Measurements from ENCODE around the gene TNFSF13. TPM values are rescaled to one million over a fixed set of nuclear protein-coding genes. Genes with fewer than 3 reads are reported as not detected.

The TNFSF13 gene
- total RNA-seq, 2 experiments from 2014 or later, result 1.8 to 2.5 TPM

DNA sequence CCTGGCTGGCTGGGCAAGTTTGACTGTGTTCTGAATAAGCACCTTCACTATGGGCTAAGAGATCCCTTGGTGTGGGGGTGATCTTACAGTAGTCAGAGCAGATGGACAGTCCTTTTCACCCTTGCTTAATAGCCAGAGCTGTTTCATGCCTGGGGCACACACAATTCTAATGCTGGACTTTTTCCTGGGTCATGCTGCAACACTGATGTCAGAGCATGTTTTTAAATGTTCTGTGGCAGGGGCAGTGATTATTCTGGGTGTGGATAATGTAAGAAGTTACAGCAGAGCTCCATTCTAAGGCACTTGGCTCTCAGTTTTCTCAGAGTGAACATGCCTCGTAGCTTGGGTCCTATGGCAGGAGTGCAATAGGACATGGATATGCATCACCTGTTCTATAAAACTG is 16.9 kb downstream of the TNFSF13 start:
- intact Hi-C loops (cut with DNase I, micrococcal nuclease), result loop anchor here (10.0 kb wide), 2 partner anchors 531 to 579 kb away; partner anchors contain the start of genes PER1 (in 1 of the 2) and SLC16A11 (in 1 of the 2)
- Mint-ChIP-seq H3K4me3 (peak overlapping the region; percentile 94), H3K36me3 (ENCODE audit: low read depth) (peaks cover 87% of the 10 kb centered on the region), H3K9me3 (ENCODE audit: low read depth) (no peaks in the 10 kb centered on the region), H3K27ac (peak overlapping the region; percentile 99), H3K27me3 (no peaks in the 10 kb centered on the region), H3K4me1 (peaks cover 75% of the 10 kb centered on the region)
- ChIA-PET POLR2A (interaction anchor here (0.7 to 1.0 kb wide), 6 partner anchors 8 to 292 kb away, joined by 3 to 7 read pairs (median 3); partner anchors contain the start of genes FXR2, MPDU1 and TMEM102), CTCF (interaction anchor here (1.0 to 1.8 kb wide), 3 partner anchors 8 to 178 kb away, joined by 4 to 10 read pairs (median 9); partner anchors contain the start of gene MPDU1)
- DNase-seq (no peak), ATAC-seq (no peak)

DNA sequence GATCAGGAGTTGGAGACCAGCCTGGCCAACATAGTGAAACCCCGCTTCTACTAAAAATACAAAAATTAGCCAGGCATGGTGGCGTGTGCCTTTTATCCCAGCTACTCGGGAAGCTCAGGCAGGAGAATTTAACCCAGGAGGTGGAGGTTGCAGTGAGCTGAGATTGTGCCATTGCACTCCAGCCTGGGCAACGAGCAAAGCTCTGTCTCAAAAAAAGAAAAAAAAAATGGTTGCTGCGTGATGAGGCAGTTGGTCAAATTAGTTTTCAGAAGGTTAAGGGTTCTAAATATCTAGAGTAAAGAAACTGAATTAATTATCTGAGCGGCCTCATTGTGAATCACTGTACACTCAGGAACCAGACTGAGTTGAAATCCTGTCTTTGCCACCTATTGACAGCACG is 17.4 kb downstream of the TNFSF13 start:
- POLR2A ChIA-PET, result interaction anchor here (0.7 to 1.0 kb wide), 7 partner anchors 8 to 293 kb away, joined by 3 to 7 read pairs (median 3); partner anchors contain the start of genes FXR2, MPDU1 and TMEM102
- CTCF ChIA-PET, result interaction anchor here (1.0 to 1.7 kb wide), 3 partner anchors 13 to 178 kb away, joined by 4 to 9 read pairs (median 4); no protein-coding TSS in a partner anchor
- peak overlapping the region; percentile 94 for H3K4me3 Mint-ChIP-seq
- no peaks in the 10 kb centered on the region for H3K27me3 Mint-ChIP-seq
- DNase-seq (no peak), ATAC-seq (no peak)
- H3K4me1 Mint-ChIP-seq, result peaks cover 77% of the 10 kb centered on the region
- H3K9me3 Mint-ChIP-seq (ENCODE audit: low read depth), result no peaks in the 10 kb centered on the region
- peak overlapping the region; percentile 99 for H3K27ac Mint-ChIP-seq
- intact Hi-C loops (cut with DNase I, micrococcal nuclease), result loop anchor here (10.0 kb wide), 2 partner anchors 531 to 579 kb away; partner anchors contain the start of genes PER1 (in 1 of the 2) and SLC16A11 (in 1 of the 2)
- peaks cover 85% of the 10 kb centered on the region for H3K36me3 Mint-ChIP-seq (ENCODE audit: low read depth)

- POLR2A ChIA-PET, result interaction anchor here (0.7 to 1.0 kb wide), 3 partner anchors 38 to 268 kb away, joined by 3 to 4 read pairs (median 3); partner anchors contain the start of gene FXR2
- DNase-seq (no peak), ATAC-seq (no peak)
- CTCF ChIA-PET, result interaction anchor here (0.7 to 1.7 kb wide), 4 partner anchors 12 to 179 kb away, joined by 3 to 9 read pairs (median 4); no protein-coding TSS in a partner anchor
- Mint-ChIP-seq H3K27ac (peak overlapping the region; percentile 99), H3K4me3 (peak overlapping the region; percentile 94), H3K36me3 (ENCODE audit: low read depth) (peaks cover 84% of the 10 kb centered on the region), H3K4me1 (peaks cover 79% of the 10 kb centered on the region), H3K27me3 (no peaks in the 10 kb centered on the region), H3K9me3 (ENCODE audit: low read depth) (no peaks in the 10 kb centered on the region)
- intact Hi-C loops (cut with DNase I, micrococcal nuclease), result loop anchor here (10.0 kb wide), 2 partner anchors 532 to 578 kb away; partner anchors contain the start of genes PER1 (in 1 of the 2) and SLC16A11 (in 1 of the 2)
Observed at GRCh38 chr17:7576432-7576937, 17.9 kb downstream of the TNFSF13 start.

DNA sequence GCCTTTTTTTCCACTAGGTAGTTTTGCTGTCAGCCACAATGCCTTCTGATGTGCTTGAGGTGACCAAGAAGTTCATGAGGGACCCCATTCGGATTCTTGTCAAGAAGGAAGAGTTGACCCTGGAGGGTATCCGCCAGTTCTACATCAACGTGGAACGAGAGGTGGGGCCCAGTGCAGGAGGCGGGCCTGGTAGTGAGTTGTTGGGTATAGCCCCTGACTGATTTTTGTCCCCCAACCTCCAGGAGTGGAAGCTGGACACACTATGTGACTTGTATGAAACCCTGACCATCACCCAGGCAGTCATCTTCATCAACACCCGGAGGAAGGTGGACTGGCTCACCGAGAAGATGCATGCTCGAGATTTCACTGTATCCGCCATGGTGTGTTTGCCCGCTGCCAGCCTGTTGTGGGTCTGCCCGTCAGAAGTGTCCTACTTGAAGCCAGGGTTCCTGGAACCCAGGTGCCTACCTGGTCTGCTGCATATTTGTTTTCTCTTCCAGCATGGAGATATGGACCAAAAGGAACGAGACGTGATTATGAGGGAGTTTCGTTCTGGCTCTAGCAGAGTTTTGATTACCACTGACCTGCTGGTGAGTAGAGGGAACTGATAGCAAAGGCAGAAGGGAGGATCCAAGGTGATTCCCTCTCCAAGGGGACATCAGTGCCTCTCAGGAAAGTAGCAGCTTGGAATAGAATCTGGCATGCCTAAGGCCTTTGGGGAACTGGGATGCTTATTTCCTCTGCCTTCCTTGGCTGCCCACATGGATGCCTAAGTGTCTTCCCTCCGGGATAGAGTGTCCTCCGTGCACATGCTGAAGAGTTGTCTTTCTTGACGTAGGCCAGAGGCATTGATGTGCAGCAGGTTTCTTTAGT is 19.0 kb downstream of the TNFSF13 start:
- H3K36me3 Mint-ChIP-seq (ENCODE audit: low read depth), result peaks cover 81% of the 10 kb centered on the region
- peak overlapping the region; percentile 94 for H3K4me3 Mint-ChIP-seq
- intact Hi-C loops (cut with DNase I, micrococcal nuclease), result loop anchor here (10.0 kb wide), 2 partner anchors 533 to 577 kb away; partner anchors contain the start of genes PER1 (in 1 of the 2) and SLC16A11 (in 1 of the 2)
- ATAC-seq, result no peak
- H3K4me1 Mint-ChIP-seq, result peaks cover 82% of the 10 kb centered on the region
- CTCF ChIA-PET, result interaction anchor here (0.7 to 1.5 kb wide), 2 partner anchors 82 to 141 kb away, joined by 3 to 4 read pairs; no protein-coding TSS in a partner anchor
- no peaks in the 10 kb centered on the region for H3K9me3 Mint-ChIP-seq (ENCODE audit: low read depth)
- peak overlapping the region; percentile 99 for H3K27ac Mint-ChIP-seq
- H3K27me3 Mint-ChIP-seq, result no peaks in the 10 kb centered on the region
- POLR2A ChIA-PET, result interaction anchor here (0.6 to 3.9 kb wide), 2 partner anchors 84 to 110 kb away, joined by 3 to 25 read pairs; partner anchors contain the start of genes TP53 and WRAP53
- no peak for DNase-seq

DNA sequence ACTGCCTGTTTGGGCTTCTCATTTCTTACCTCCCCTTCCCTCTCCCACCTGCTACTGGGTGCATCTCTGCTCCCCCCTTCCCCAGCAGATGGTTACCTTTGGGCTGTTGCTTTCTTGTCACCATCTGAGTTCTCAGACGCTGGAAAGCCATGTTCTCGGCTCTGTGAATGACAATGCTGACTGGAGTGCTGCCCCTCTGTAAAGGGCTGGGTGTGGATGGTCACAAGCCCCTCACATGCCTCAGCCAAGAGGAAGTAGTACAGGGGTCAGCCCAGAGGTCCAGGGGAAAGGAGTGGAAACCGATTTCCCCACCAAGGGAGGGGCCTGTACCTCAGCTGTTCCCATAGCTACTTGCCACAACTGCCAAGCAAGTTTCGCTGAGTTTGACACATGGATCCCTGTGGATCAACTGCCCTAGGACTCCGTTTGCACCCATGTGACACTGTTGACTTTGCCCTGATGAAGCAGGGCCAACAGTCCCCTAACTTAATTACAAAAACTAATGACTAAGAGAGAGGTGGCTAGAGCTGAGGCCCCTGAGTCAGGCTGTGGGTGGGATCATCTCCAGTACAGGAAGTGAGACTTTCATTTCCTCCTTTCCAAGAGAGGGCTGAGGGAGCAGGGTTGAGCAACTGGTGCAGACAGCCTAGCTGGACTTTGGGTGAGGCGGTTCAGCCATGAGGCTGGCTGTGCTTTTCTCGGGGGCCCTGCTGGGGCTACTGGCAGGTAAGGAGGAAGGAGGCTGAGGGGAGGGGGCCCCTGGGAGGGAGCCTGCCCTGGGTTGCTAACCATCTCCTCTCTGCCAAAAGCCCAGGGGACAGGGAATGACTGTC is 20.7 kb downstream of the TNFSF13 start, which contains the start of gene CD68:
CD68 (plus strand) TSS at position 638 of the 833 bp plus-strand sequence; CDS start at position 678, 40 bp downstream.
- intact Hi-C loops (cut with DNase I, micrococcal nuclease), result loop anchor here (10.0 kb wide), 2 partner anchors 534 to 576 kb away; partner anchors contain the start of genes PER1 (in 1 of the 2) and SLC16A11 (in 1 of the 2)
- peak; percentile 73 for ATAC-seq
- ChIA-PET POLR2A (interaction anchor here (0.7 to 3.9 kb wide), 6 partner anchors 11 to 337 kb away, joined by 3 to 25 read pairs (median 3); partner anchors contain the start of genes GABARAP, SOX15, TP53 and WRAP53), CTCF (interaction anchor here (0.9 to 1.6 kb wide), 5 partner anchors 10 to 282 kb away, joined by 3 to 8 read pairs (median 5); partner anchors contain the start of gene SOX15)
- Mint-ChIP-seq H3K36me3 (ENCODE audit: low read depth) (peaks cover 67% of the 10 kb centered on the region), H3K4me3 (peak within 1 kb of the TSS; percentile 56), H3K27ac (peak within 1 kb of the TSS; percentile 94), H3K27me3 (no peaks in the 10 kb centered on the region), H3K9me3 (ENCODE audit: low read depth) (no peaks in the 10 kb centered on the region), H3K4me1 (peaks cover 82% of the 10 kb centered on the region)
- DNase-seq, result peak; percentile 86

DNA sequence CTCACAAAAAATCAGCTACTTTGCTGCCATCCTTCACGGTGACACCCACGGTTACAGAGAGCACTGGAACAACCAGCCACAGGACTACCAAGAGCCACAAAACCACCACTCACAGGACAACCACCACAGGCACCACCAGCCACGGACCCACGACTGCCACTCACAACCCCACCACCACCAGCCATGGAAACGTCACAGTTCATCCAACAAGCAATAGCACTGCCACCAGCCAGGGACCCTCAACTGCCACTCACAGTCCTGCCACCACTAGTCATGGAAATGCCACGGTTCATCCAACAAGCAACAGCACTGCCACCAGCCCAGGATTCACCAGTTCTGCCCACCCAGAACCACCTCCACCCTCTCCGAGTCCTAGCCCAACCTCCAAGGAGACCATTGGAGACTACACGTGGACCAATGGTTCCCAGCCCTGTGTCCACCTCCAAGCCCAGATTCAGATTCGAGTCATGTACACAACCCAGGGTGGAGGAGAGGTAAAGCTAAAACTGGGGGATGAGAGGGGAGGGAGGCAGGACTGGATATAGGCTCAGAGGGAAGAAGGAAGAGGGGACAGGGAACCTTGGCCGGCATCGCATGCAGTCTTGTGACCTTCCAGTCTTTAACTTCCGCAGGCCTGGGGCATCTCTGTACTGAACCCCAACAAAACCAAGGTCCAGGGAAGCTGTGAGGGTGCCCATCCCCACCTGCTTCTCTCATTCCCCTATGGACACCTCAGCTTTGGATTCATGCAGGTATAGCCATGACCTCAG is 21.5 kb downstream of the TNFSF13 start:
- Mint-ChIP-seq H3K27ac (peak overlapping the region; percentile 94), H3K4me3 (peak overlapping the region; percentile 56), H3K27me3 (no peaks in the 10 kb centered on the region), H3K9me3 (ENCODE audit: low read depth) (no peaks in the 10 kb centered on the region), H3K4me1 (peaks cover 80% of the 10 kb centered on the region), H3K36me3 (ENCODE audit: low read depth) (peaks cover 64% of the 10 kb centered on the region)
- intact Hi-C loops (cut with DNase I, micrococcal nuclease), result loop anchor here (5.0 to 10.0 kb wide), 3 partner anchors 352 to 575 kb away; partner anchors contain the start of genes CNTROB (in 1 of the 2), PER1 (in 1 of the 2), SLC16A11 (in 1 of the 2) and TRAPPC1 (in 1 of the 2)
- DNase-seq (peak; percentile 55), ATAC-seq (no peak)
- CTCF ChIA-PET, result interaction anchor here (0.7 to 1.6 kb wide), 8 partner anchors 9 to 283 kb away, joined by 3 to 8 read pairs (median 4); partner anchors contain the start of genes SOX15 and TNFSF12
- POLR2A ChIA-PET, result interaction anchor here (0.6 to 3.9 kb wide), 8 partner anchors 10 to 338 kb away, joined by 3 to 25 read pairs (median 3); partner anchors contain the start of genes GABARAP, NEURL4, SOX15 and TP53

GRCh38 chr17:7580604-7581575 is 22.3 kb downstream of the TNFSF13 start:
- Mint-ChIP-seq H3K4me3 (no peak overlapping the region), H3K27ac (peak overlapping the region; percentile 94), H3K4me1 (peaks cover 76% of the 10 kb centered on the region), H3K27me3 (no peaks in the 10 kb centered on the region), H3K36me3 (ENCODE audit: low read depth) (peaks cover 59% of the 10 kb centered on the region), H3K9me3 (ENCODE audit: low read depth) (no peaks in the 10 kb centered on the region)
- POLR2A ChIA-PET, result interaction anchor here (0.6 to 3.9 kb wide), 3 partner anchors 56 to 251 kb away, joined by 3 to 25 read pairs (median 5); partner anchors contain the start of genes NEURL4, TP53 and WRAP53
- intact Hi-C loops (cut with DNase I, micrococcal nuclease), result loop anchor here in 1 of 2 experiments (5.0 kb wide), 1 partner anchor 351 kb away; the partner anchor contains the start of genes CNTROB and TRAPPC1
- CTCF ChIA-PET, result interaction anchor here (0.6 to 1.6 kb wide), 6 partner anchors 21 to 284 kb away, joined by 3 to 5 read pairs (median 3); partner anchors contain the start of gene TNFSF12
- ATAC-seq, result no peak
- DNase-seq, result no peak
